NOMO-1 treated with DMSO at 0.1 percent for 48 hours (cell line): ENCODE results near the gene TSKU.
A peak's percentile ranks its signal among the peaks of the same experiment; 100 is the strongest.

Experiments used
- DNase-seq: peaks from one replicate; lab custom pipeline; 2025; ENCODE audit not compliant: unreplicated experiment; lab: John Stamatoyannopoulos, UW

Gene TSKU, protein sequence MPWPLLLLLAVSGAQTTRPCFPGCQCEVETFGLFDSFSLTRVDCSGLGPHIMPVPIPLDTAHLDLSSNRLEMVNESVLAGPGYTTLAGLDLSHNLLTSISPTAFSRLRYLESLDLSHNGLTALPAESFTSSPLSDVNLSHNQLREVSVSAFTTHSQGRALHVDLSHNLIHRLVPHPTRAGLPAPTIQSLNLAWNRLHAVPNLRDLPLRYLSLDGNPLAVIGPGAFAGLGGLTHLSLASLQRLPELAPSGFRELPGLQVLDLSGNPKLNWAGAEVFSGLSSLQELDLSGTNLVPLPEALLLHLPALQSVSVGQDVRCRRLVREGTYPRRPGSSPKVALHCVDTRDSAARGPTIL

DNA sequence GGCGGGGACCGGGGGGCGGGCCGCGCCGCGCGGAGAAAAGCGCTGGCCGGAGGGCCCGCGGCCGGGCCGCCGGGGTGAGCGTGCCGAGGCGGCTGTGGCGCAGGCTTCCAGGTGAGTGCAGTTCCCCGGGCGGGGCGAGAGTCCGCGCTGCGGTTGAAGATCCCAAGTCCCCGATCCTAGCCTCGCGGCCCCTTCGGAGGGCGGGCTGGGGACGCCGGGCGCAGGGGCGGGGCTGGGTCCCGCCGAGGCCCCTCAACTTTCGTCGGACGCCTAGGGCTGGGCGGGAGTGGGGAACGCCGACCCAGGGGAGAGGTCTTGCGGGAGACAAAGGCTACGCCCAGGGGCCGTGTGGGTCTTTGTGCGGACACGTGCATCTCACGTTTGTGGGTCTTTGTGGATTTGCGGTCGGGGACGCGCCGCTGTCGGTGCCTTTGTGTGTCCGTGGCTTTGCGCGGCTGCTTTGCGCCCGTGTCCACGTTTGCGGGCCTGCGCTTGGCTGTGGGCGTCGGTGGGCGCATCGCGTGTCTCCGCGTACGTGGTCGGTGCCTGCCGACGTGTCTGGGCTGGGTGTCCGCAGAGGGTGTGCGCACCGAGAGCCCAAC is at the start of gene TSKU:
Gene TSKU, plus strand, starts transcription at position 63 of the 602 bp plus-strand sequence. CDS start 12,261 bp downstream, outside the sequence.
- no peak for DNase-seq

DNA sequence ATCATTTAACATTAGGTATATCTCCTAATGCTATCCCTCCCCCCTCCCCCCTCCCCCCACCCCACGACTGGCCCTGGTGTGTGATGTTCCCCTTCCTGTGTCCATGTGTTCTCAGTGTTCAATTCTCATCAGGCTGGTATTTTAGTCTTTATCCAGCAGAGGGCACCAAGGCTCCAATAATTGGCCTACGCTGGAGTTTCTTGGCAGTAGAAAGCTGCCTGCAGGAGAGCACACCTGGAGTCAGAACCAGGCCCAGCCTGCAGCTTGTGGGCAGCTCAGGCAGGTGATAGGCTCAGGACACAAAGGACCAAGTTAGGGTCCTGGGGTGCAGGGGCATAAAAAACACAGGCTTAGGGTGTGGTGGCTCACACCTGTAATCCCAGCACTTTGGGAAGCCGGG is 49.2 kb upstream of the TSKU start:
- peak; percentile 46 for DNase-seq

DNA sequence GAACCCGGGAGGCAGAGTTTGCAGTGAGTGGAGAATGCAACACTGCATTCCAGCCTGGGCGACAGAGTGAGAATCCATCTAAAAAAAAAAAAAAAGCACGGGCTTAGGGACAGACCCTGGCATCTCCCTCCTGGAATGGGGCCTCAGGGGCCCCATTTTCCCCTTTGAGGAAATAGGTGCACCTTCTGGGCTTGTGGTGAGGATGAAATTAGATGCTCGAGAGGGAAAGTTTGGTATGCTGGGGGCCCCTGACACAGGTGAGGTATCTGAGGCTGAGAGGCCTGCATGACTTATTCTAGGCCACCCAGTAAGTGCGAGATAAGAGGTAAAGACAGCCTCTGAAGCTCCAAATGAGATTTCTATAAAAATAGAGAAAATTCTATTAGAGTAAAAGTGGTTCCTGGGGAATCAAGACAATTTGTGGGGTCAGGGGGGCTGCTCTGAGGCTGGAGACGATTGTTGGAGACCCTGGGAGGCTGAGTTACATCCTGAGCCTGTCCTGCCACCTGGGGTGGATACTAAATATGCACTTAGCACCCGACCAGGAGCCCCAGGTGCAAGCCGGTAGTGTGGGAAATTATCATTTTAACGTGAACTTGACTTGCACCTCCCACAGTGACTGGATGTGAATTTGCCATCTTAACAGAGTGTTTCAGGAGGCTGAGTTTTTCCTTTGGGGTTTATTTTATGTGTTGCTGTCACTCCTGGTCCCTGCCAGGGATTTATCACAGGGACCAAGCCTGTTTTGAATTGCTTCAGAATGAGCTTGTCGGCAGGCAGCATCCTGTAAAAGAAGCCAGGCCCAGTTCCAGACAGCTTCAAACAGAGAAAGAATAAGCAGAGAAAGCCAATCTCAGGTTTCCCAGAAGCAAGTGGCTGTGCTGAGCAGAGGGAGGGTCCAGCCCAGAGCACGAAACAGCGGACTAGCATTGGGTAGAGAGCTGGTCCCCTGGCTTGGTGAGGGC is 48.4 kb upstream of the TSKU start:
- no peak for DNase-seq

DNA sequence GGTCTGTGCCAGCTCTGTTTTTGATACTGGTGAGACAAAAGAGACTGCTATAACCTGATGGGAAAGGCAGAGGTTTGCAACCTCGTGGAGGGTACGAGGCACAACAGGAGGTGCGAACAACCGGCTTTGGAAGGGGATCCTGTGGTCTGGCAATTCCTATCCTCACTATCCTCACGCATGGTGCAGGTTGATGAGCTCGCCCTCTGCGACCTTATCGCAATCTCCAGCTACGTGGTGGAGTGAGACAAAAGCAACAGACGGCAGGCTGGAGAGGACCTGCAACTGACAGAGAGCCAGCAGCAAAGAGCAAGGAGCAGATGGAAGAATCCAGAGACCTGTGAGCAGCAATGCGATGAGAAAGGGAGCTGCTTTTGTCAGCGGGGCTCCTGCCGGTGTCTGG is 47.3 kb upstream of the TSKU start:
- DNase-seq = no peak

DNA sequence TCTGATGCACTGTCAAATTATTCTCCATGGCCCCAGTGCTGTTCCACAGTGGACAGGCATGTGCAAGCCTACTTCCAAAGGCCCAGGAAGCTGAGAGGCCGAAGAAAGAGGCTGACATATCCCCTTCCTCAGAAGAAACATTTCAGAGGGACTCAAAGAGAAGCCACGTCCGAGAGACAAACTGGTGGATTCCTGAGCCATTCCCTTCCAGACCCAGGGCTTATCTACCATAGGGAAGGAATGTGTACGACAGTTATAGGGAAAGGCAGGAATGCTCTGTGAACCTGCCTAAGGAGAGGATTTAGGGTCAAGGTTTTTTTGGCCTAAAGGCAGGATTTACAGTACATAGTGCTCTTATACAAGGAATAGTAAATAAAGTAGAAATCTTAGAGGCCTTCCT is 46.9 kb upstream of the TSKU start:
- DNase-seq = no peak

DNA sequence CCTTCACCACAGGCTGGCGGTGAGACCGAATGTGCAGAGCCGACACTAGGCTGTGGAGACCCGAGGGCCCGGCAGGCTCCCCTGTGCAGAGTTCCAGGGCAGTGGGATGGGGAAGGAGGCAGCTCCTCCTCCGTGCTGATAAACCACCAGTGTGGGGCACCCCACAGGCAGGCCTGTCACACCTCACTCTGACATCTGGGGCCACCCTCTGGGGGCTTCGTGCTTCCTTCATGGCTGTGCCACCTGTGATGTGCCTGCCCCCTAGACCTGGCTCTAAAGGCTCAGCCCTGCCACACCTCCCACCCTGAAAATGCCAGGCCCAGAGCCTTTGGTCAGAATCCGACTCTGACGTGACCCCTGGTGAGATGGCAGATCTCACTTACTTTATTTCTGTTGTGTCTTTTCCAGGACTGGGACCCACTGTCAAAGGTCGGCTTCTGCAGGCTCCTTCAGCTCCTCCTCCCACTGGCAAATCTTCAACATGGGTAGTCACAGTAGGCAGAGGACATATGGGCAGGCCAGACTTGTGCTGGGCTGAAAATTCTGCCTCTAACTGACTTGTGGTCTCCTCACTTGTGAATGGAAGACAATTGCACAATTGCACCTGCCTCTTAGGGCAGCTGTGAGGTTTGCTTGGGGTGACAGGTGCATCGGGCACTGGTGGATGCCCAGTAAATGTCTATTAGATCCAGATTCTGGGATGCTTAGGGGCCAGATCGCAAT is 46.2 kb upstream of the TSKU start:
- no peak for DNase-seq

DNA sequence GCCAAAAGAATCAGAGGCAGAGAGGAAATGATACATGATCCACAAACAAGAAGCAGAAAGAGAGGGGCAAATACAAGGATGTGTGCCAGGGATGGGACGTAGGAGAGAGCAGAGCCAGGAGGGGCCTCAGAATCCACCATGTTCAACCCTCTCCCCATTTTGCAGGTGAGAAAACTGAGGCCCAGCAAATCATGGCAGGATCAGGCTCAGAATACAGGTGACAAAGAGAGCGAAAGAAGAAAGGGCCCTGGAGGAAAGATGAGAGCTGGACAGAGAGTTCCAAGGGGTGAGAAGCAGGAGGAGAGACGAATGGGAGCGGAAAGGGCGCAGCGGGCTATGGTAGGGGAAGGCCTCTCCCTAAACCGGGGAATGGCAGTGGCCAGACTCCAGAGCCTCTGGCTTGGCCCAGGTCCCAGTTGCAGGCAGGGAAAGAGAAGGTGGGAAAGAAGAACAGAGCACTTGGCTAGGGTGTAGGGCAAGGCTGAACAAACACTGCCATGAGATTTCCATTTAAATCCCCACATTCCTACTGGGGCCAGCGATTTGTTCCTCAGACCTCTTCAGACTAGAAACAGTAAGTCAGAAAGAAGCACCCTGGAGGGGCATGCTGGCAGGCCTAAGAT is 44.4 kb upstream of the TSKU start:
- no peak for DNase-seq

DNA sequence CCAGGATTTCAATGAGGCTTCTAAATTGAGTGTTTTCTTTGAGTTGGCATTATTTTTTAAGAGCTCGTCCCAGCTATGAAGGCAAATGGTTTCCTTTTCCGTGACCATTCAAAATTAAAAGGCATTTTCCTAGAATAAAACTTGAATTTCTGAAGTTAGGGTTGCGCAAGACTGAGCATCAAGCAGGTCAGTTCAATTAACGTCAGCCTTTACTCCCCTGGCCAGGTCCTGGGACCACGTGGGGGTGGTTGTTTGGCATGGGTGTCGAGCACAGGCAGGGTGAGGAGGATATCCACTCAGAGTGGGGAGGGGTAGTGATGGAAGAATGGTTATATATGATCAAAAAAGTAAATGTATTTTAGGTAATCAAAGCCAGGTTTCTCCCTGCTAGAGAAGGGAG is 43.4 kb upstream of the TSKU start:
- no peak for DNase-seq

DNA sequence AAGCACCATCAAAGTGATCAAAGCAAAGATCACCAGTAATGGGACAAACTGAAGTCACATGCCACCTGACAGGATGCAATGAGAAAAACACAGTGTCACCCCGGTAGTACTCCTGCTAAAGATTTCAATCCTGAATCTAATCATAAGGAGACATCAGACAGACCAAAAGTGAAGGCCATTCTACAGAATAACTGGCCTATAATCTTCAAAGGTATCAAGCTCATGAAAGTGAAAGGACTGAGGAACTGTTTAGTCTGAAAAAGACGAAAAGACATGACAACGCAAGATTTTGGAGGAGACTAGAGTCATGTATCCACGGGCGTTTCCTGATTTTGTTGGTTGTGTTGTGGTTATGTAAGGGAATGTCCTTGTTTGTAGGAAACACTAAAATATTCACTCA is 42.4 kb upstream of the TSKU start:
- DNase-seq = no peak

DNA sequence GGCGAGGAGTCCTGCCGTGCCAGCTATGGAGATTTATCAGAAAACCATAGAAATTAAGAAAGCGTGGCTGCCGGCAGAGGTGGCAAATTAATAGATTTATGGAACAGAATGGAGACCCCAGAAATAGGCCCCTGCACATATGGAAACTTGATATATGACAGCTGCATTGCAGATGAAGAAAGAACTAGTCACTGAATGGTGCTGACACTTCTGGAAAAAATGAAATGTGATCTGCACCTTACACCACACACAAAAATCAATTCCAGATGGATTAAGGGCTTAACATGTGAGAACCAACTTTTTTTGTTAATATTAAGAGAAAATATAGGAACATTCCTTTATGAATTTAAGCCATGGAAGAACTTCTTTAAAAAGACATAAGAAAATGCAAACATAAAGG is 40.3 kb upstream of the TSKU start:
- no peak for DNase-seq

DNA sequence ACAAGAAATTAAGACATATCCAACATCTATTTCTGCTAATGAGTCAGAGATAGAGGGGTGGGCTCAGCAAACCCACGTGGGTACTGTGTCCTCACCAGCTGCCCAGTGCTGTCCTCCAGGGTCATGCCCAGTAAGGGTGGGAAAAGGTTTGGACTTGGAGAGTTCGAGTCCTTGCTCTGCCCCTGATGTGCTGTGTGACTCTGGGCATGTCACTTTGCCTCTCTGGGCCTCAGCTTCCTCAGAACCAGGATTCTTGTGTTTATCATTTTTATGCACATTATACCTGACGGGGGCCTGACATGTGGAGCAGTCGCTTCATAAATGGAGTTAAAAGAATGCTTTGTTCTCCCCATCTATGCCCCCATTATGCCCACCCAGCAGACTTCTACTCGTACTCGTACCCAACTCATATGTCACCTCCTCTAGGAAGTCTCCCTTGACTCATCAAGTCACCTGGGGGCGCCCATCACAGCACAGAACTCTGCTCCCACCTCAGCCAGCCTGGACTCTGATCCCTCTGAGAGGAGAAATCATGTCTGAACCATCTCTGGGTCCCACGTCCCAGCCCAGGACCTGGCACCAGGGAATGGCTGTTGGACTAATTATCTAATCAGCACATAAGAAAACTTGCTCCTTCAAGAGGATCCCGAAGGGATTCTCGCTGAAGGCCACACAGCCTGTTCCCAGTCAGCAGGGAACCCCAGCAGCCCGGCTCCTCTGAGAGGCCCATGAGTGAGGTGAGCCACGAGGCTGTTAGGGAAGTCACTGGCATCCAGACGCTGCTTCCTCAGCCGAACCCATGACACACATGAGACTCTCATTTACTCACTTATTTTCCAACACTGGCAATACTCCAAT is 38.7 kb upstream of the TSKU start:
- DNase-seq = no peak

DNA sequence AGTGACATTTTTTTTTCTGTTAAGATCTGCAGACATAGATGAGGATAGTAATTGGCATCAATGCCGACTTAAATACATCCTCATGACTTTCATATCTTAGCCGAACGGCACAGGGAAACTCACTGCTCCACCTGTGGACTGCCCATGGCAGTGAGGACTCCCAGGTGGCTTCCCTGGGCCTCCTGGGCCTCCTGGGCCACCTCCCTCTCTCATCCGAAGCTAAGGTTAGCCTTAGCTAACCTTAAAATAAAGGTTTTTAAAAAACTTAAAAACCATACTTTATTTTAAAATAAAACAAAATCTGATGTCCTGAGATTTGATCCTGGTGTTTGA is 38.1 kb upstream of the TSKU start:
- no peak for DNase-seq

DNA sequence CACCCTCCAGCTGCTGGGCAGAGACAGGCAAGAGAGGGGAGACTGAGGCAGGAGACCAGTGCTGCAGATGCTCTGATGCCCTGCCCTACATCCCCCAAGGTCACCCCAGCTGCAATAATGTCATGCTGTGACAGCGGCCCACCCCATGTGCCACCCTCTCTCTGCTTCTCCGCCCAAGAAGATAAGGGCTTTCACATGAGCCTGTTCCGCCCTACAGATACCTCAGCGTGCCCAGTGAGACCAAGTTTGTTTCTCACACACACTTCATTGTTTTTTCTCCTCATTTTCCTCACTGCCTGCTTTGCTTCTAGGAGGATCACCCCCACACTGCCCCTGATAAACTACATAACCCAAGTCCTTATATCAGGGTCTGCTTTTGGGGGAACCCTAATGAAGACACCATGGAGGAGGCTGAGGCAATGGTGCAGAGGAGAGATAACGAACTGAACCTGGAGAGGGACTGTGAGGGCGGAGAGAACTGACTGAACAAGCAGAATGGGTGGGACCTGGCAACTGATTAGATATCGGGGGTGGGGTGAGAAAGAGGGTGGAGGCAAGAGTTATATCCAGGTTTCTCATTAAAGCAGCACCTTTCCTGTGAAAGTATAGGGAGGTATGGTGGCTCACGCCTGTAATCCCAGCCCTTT is 37.5 kb upstream of the TSKU start:
- no peak for DNase-seq

DNA sequence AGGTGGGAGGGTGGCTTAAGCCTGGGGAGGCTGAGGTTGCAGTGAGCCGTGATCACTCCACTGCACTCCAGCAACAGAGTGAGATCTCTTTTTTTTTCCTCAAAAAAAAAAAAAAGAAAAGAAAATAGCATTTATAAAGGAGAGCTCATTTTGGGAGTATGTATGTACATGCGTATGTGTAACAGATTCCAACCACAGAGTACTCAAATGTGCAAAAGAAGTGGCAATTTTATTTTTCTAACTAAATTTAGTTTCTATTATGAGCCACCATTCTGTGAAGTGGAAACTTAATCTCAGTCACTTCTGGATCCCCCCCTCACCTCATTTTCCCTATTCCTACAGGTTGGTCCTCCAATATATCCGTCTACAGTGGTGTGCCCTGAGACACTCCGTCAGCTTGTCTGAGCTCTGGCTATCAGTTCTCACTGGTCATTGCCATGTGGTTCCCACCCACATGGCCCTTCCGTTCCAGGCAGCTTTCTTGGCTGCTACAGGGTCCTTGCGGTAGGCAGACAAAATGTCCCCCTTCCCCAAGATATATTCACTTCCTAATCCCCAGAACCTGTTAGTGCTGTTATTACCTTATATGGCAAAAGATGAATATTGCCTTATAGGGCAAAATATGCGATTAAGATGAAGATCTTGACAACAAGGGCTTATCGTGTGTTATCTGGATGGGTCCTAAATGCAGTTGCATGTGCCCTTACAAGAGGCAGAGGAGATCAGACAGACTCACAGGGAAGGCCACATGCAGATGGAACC is 35.8 kb upstream of the TSKU start:
- no peak for DNase-seq

DNA sequence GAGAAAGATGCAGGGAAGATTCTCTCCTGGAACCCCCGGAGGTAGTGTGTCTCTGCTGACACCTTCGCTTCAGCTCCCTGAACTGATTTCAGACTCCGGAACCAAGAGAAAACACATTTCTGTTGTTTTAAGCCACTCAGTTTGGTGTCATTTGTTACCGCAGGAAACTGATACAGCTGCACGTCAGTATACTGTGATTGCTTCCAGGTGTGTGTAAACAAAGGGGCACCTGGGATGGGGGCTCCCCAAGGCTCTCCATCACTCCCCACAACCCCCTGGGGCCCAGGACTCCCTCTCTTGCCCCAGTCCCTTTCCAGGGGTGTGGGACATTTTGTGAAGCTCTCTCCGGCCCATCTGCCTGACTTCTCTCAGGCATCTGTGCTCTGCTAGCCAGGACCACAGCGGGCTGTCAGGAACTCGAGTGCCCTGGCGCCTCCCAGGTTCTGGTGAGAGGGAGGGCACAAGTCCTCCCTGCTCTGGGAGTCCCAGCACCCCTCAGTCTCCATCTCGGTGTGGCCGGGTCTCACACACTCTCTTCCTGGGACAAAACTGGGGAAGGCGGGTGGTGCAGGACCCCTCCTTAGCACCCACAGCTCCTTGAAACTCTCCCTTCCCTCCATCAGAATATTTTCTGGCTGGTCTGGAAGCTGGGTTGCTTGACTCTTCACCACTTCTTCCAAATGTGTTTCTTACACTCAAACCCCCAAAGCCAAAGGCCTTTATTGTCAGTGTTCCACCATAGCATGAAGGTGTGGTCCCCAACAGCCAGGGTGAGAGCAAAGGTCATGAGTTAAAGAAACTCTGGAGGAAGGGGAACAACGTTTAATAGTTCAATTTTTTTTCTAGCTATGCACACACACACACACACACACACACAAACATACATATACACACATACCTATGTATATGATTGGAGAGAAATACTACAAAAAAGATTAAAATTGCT is 35.0 kb upstream of the TSKU start:
- no peak for DNase-seq

DNA sequence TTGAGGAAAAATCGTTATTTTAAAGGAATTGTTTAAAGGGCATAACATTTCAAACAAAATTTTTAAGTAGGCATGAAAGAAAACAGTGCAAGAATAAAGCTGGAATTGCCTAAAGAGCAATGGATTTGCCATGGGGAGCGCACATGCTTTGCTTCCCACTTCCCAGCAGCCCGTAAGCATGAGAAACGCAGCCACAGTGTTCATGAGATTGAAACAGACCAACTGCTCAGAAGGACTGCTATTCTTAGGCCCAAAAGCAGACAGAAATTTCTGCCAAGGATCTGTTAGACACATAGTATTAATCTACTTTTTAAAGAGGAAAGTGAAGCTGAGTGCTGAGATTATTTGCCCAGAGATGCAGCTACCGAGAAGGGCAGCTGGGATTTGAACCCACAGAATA is 34.2 kb upstream of the TSKU start:
- DNase-seq = no peak

DNA sequence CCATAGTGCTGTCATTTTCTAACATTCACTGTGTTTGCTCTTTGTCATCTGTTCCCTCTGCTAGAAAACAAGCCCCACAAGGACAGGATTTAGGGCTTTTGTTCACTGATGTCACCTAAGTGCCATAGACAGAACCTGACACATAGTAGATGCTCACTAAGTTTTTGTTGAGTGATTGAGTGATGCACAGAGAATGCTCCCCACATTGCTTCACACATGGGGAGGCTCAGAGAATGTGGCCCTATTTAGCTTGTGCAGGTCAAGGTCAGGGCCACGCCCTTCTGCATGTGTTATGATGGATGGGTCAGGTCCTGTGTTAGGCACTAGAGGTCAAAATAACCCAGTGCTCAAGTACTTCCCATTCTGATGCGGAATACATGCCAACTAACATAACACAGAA is 33.1 kb upstream of the TSKU start:
- no peak for DNase-seq

DNA sequence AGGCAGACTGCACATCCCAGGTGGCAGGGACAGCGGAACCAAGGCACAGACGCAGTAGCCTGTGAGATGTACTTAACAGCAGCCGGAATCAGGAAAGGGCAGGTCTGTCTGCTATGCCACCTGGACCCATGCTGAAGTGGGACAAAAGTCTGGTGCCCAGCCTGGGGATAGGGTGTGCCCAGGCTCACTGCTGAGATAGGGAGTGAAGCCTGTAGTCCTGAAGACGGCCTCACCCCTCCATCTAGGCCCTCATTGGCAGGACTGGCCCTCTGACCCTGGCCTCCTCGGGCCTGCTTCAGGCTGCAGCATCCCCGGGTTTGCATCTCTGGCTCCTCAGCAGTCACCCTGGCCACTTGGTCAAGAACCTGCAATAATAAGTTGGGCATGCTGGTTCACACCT is 32.4 kb upstream of the TSKU start:
- no peak for DNase-seq
